Heart right ventricle (tissue), 16 donors: ENCODE measurements around the gene CDK5R1. TPM values are rescaled to one million over a fixed set of nuclear protein-coding genes. Genes with fewer than 3 reads are reported as not detected.

Source experiments
- ATAC-seq, 8 donors: fragments of 200-7000 bp; cut with Tn5 transposase; one replicate each; pipeline ENCODE4 v1.9.1; 2020; ENCODE audit warnings: mild to moderate bottlenecking in 8 of 8, moderate library complexity in 8 of 8, moderate number of reproducible peaks in 1 of 8
- DNase-seq, 2 donors: peaks; one replicate each; pipeline ENCODE4 v3.0.0-alpha.2; 2020
- H3K27ac ChIP-seq, 10 donors: fragments of 200-600 bp; sonication (generic) in 2 of 10; one replicate each; pipeline versions ENCODE4 v1.5.0 to v1.8.0; 2020 to 2022; ENCODE audit warnings: mild to moderate bottlenecking in 3 of 10
- H3K27me3 ChIP-seq, 7 donors: fragments of 200-600 bp; one replicate each; pipeline ENCODE4 v1.8.0; 2021 to 2022; ENCODE audit warnings: mild to moderate bottlenecking in 2 of 7
- H3K36me3 ChIP-seq, 9 donors: fragments of 200-600 bp; sonication (generic) in 1 of 9; one replicate each; pipeline versions ENCODE4 v1.5.0 to v1.8.0; 2020 to 2022; ENCODE audit warnings: mild to moderate bottlenecking in 2 of 9
- H3K4me1 ChIP-seq, 9 donors: fragments of 200-600 bp; sonication (generic) in 1 of 9; one replicate each; pipeline versions ENCODE4 v1.5.0 to v1.8.0; 2020 to 2022; ENCODE audit warnings: mild to moderate bottlenecking in 4 of 9
- H3K4me3 ChIP-seq, 10 donors: fragments of 200-600 bp; sonication (generic) in 2 of 10; one replicate each; pipeline versions ENCODE4 v1.5.0 to v1.8.0; 2020 to 2022; ENCODE audit warnings: mild to moderate bottlenecking in 7 of 10, moderate library complexity in 2 of 10
- H3K9me3 ChIP-seq, 11 donors: fragments of 200-600 bp in 10 of 11; sonication (generic) in 2 of 11; one replicate each; pipeline versions ENCODE4 v1.5.0 to v1.8.0; 2013 to 2022; ENCODE audit warnings: mild to moderate bottlenecking in 2 of 11, control low read depth in 1 of 11, moderate library complexity in 1 of 11
- WGBS, 2 donors: extraction: QIAGEN DNeasy Blood & Tissue Kit; methylation state at CpG; one replicate each; pipeline ENCODE4 v1.1.7; 2013; ENCODE audit warnings: inconsistent platforms in 1 of 2; 5-methylcytosine and 5-hydroxymethylcytosine counted together
- intact Hi-C, 10 donors: fragments of 100-400 bp; cut with DNase I; formaldehyde crosslinking; loops; one replicate each; pipeline versions ENCODE4 v1.11.1 to v1.14.2; 2022
- polyA plus RNA-seq, 2 donors: library from polyadenylated mRNA; stranded (reverse); fragments of 200-250 nt; gene quantifications; one replicate each; pipeline ENCODE4 v1.2.3, GENCODE V29; 2013
- total RNA-seq, 10 donors: library from RNA; stranded (reverse); fragmentation: NEBNext Ultra II Directional in 3 of 10; extraction: Animal tissue kit (Norgen Biotek cat#: 25700) in 3 of 10; gene quantifications; one replicate each; pipeline versions ENCODE4 v1.2.1 to v1.2.4, GENCODE V29; 2021 to 2023
- TF ChIP-seq, protein P1 (sequence below), 9 donors: fragments of 200-600 bp; sonication (generic) in 2 of 9; IDR thresholded peaks; one replicate each; pipeline versions ENCODE4 v1.5.0 to v1.8.0; 2021 to 2022; ENCODE audit warnings: antibody characterized with exemption in 9 of 9, mild to moderate bottlenecking in 5 of 9, moderate library complexity in 1 of 9
- donor health status: Arrhythmogenic right ventricular cardiomyopathy.
- donor health status: ischemic (EF 13 %, LVEDD 7.1; RV severe dilation, severe dysfunction).
- donor health status: healthy with polysubstance abuse.
- donor health status: DM: no; HTN: yes; CAD: no.
- donor health status: DM: no; HTN: no; CAD: no.
- donor health status: ischemic (EF 25% LVEDD 6.9; RV normal size, moderate dysfunction).
- donor health status: ischemic (EF 25% LVEDD 5.7; RV mildly dilated, moderate dysfunction).
- donor health status: healthy.
- donor health status: DM: yes; HTN: yes; CAD: no.
- donor health status: Ischemic cardiomyopathy.
- donor health status: ischemic (EF 35%, LVEDD 5.7; RV mildly dilated, moderate dysfunction).
- donor health status: nonischemic (EF 11% LVEDD 7.7; RV severe dilation, severe dysfunction).
- donor health status: DM: yes; HTN: yes; CAD: no.
- donor health status: PGD.
- donor health status: ischemic (EF 29% LVEDD 5.4; RV normal size, mild dysfunction).
- donor health status: nonischemic (EF 23%, LVEDD 6.1; RV moderate dilation, normal function).

CDK5R1 gene
- total and polyA plus RNA-seq, 12 donors: 0.66 to 2.1 (median 1.3) TPM

DNA sequence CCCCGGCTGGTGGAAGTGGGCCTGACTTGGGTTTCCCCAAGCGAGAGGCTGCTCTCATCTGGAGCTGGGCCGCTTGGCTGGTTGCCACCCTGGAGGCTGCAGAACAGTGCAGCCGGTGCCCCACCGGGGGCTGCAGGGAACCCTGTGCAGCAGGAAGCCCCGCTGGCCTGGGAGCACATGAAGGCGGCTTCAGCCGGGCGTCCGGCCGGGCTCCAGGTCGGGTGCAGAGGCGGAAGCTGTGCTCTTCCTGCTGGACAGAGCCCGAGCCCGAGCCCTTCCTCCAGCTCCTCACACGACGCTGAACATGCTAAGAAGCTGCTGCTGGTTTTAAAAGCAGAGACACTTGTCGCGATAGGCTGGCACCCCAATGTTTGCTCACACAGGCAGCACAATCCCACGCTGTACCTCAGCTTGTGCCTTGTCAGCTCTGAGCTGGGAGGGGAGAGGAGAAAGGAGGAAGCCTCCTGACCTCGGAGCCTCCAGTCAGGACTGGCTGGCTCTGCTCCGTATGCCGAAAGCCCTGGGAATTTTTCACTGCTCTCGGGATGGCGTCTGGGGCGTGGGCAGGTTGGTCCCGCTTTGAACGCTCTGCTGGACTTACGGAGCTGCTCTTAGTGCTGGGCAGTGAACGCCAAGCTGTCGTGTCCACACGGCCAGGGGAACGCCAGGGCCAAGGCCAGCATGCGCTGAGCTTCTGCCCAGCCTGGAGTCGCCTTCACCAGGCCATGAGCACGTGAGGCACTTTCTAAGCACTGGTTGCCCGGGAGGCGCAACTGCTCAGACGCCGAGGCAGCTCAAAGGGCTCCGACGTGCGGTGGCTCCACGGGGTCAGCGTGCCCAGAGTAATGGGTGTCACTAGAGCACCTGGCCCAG lies 8.8 kb downstream of the CDK5R1 start:
- ATAC-seq: peak; percentile 48 to 86 (median 72)
- Histone ChIP-seq H3K36me3 (peaks cover 0 to 5% (median 0%) of the 10 kb centered on the region in 9 donors), H3K27ac (peak overlapping the region in 8 of 10 donors; percentile 19 to 77 (median 55)), H3K4me3 (peak overlapping the region in 3 of 10 donors; percentile 0 to 24 (median 13)), H3K27me3 (no peaks in the 10 kb centered on the region), H3K4me1 (peaks cover 4 to 51% (median 24%) of the 10 kb centered on the region in 9 donors), H3K9me3 (no peaks in the 10 kb centered on the region)
- intact Hi-C loops: loop anchor here in 3 of 10 donors (5.0 to 10.0 kb wide), 3 partner anchors 42 to 119 kb away; no protein-coding TSS in a partner anchor
- 29 to 45% methylated on average over 45 of the region's 45 CpGs for WGBS, 2 donors
- TF ChIP-seq, protein P1, sequence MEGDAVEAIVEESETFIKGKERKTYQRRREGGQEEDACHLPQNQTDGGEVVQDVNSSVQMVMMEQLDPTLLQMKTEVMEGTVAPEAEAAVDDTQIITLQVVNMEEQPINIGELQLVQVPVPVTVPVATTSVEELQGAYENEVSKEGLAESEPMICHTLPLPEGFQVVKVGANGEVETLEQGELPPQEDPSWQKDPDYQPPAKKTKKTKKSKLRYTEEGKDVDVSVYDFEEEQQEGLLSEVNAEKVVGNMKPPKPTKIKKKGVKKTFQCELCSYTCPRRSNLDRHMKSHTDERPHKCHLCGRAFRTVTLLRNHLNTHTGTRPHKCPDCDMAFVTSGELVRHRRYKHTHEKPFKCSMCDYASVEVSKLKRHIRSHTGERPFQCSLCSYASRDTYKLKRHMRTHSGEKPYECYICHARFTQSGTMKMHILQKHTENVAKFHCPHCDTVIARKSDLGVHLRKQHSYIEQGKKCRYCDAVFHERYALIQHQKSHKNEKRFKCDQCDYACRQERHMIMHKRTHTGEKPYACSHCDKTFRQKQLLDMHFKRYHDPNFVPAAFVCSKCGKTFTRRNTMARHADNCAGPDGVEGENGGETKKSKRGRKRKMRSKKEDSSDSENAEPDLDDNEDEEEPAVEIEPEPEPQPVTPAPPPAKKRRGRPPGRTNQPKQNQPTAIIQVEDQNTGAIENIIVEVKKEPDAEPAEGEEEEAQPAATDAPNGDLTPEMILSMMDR (IDR thresholded peaks at IDR 0.05): no peak
- peak; percentile 47 to 53 for DNase-seq

DNA sequence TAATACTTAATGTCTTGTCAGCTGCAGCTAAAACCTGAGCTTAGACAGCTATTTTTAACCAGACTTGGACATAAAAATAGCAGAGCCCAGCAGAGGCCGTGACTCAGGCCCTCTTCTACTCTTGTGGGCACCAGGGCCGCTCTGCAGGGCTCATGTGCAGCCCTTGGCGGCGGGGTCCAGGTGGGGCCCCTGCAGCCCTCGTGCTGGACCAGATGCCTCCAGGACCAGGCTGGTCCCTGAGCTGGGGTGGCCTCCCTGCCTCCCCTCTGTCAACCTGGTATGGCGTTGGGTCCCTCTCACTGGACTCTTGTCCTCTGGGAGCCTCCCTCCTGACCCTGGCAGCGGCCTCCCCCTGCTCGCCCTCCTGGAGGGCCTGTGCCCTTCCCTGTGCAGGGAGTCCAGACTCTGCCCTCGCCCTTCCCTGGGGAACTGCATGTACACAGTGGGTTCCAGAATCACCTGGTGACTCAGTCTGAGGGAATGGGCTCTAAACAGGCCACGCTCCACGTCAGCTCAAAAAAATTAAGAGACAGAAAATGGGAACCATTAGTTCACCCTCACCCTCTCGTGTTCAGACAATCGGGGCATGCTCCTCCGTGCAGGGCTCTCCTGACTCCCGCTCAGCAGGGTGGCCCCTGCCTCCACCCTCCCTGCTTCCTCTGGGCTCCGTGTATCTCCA lies 9.7 kb downstream of the CDK5R1 start:
- intact Hi-C loops: loop anchor here in 3 of 10 donors (5.0 to 10.0 kb wide), 3 partner anchors 41 to 118 kb away; no protein-coding TSS in a partner anchor
- WGBS, 2 donors: 76 to 79% methylated on average over 16 of the region's 16 CpGs
- DNase-seq (no peak), ATAC-seq (peak; percentile 37 to 85 (median 74))
- Histone ChIP-seq H3K27ac (peak overlapping the region in 9 of 10 donors; percentile 14 to 77 (median 54)), H3K27me3 (no peaks in the 10 kb centered on the region), H3K4me3 (no peak overlapping the region), H3K4me1 (peaks cover 4 to 50% (median 24%) of the 10 kb centered on the region in 9 donors), H3K9me3 (no peaks in the 10 kb centered on the region), H3K36me3 (peaks cover 0 to 4% (median 0%) of the 10 kb centered on the region in 9 donors)
- TF ChIP-seq, protein P1 (IDR thresholded peaks at IDR 0.05): no peak

- peaks cover 4 to 41% (median 24%) of the 10 kb centered on the region in 9 donors for H3K4me1 ChIP-seq
- TF ChIP-seq, protein P1 (IDR thresholded peaks at IDR 0.05): peak in 3 of 9 donors; percentile 7 to 23 (median 10)
- H3K27me3 ChIP-seq: no peaks in the 10 kb centered on the region
- peaks cover 0 to 4% (median 0%) of the 10 kb centered on the region in 9 donors for H3K36me3 ChIP-seq
- H3K4me3 ChIP-seq: no peak overlapping the region
- intact Hi-C loops: loop anchor here in 3 of 10 donors (5.0 to 10.0 kb wide), 3 partner anchors 40 to 117 kb away; no protein-coding TSS in a partner anchor
- 81 to 84% methylated on average over 18 of the region's 18 CpGs for WGBS, 2 donors
- no peaks in the 10 kb centered on the region for H3K9me3 ChIP-seq
- no peak overlapping the region for H3K27ac ChIP-seq
- ATAC-seq (no peak), DNase-seq (no peak)
These were observed 10.8 kb downstream of the CDK5R1 start for GRCh38 chr17:32497431-32498205.
